ENCODE measurements around the gene SLC25A13. TPM values are rescaled to one million over a fixed set of nuclear protein-coding genes. Genes with fewer than 3 reads are reported as not detected.

Gene SLC25A13
- total and polyA plus RNA-seq, 2 of the 13 experiments (the other 11 are each of a cell fraction or from before 2014, with no cell fraction given) = 36.2 to 84.9 TPM

DNA sequence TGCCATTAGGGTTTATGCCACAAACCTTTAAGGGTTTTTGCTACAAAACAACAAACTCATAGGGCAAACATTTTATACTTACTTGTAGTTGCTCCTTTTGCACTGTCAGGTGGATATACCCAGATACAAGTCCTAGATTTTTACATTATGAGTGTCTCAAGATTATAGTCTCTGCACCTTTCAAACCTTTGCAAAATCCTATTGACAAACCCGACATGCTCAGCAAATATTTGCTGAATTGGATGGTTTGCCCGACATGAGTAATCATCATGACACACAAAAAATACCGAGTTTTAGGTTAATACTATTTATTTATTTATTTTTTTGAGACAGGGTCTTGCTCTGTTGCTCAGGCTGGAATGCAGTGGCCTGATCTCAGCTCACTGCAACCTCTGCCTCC lies 117.3 kb downstream of the SLC25A13 start:
- Histone ChIP-seq H3K4me3 (replicated peaks in 1 of 3; ENCODE audit: insufficient read depth in 1 of 3, low read depth in 2 of 3, low read length in 3 of 3) (no peak overlapping the region), H3K9ac (ENCODE audit: insufficient read depth, low read depth, low read length) (no peak overlapping the region), H3K9me3 (ENCODE audit: low read length) (no peaks in the 10 kb centered on the region), H3K36me3 (replicated peaks in 1 of 2; ENCODE audit: control insufficient read depth in 1 of 2, insufficient read depth in 2 of 2, low read length in 2 of 2) (peaks cover 6 to 28% of the 10 kb centered on the region in 2 experiments; a peak in 3 of 5 replicates), H3K27ac (ENCODE audit: extremely low read length, insufficient read depth, low read length) (no peak overlapping the region), H3K4me2 (ENCODE audit: low read depth, low read length) (no peak overlapping the region), H3K4me1 (ENCODE audit: insufficient read depth, low read length) (no peaks in the 10 kb centered on the region), H3K79me2 (ENCODE audit: insufficient read depth, low read length) (no peaks in the 10 kb centered on the region), H4K20me1 (ENCODE audit: insufficient read depth, low read length) (no peaks in the 10 kb centered on the region), H3K27me3 (ENCODE audit: control insufficient read depth in 1 of 2, insufficient read depth in 2 of 2, low read length in 2 of 2) (no peaks in the 10 kb centered on the region), H2AFZ (ENCODE audit: low read length) (no peak overlapping the region)
- no peak for ATAC-seq
- FAIRE-seq = no peak
- in situ Hi-C loops (cut with HindIII; ENCODE audit: extremely low pct_ligation_motif_present, low pct_unique_long_range_greater_than_20kb) (no loop called here), intact Hi-C loops (cut with micrococcal nuclease; ENCODE audit: unreplicated experiment) (no loop called here)
- WGBS (ENCODE audit: low lambda C conversion rate) = 90% methylated on average over 3 of the region's 3 CpGs
- no TSS peak for BruUV-seq (replicated peaks)
- TF ChIP-seq ZNF720 (CRISPR knock-in tag; IDR thresholded peaks at IDR 0.05) = no peak
- no peak for TF ChIP-seq BCL6 (CRISPR knock-in tag; IDR thresholded peaks at IDR 0.05)
- no peak for TF ChIP-seq MTF1 (CRISPR knock-in tag; IDR thresholded peaks at IDR 0.05)
- no peak for TF ChIP-seq MAFG (CRISPR knock-in tag; IDR thresholded peaks at IDR 0.05)
- no peak for TF ChIP-seq JUND (CRISPR knock-in tag; IDR thresholded peaks at IDR 0.05)
- no peak for TF ChIP-seq SETDB1 (CRISPR knock-in tag; IDR thresholded peaks at IDR 0.05; ENCODE audit: borderline replicate concordance)
- TF ChIP-seq MTA1 (CRISPR knock-in tag; IDR thresholded peaks at IDR 0.05; ENCODE audit: borderline replicate concordance) = no peak
- TF ChIP-seq, protein P1, sequence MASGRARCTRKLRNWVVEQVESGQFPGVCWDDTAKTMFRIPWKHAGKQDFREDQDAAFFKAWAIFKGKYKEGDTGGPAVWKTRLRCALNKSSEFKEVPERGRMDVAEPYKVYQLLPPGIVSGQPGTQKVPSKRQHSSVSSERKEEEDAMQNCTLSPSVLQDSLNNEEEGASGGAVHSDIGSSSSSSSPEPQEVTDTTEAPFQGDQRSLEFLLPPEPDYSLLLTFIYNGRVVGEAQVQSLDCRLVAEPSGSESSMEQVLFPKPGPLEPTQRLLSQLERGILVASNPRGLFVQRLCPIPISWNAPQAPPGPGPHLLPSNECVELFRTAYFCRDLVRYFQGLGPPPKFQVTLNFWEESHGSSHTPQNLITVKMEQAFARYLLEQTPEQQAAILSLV (CRISPR knock-in tag; IDR thresholded peaks at IDR 0.05; ENCODE audit: borderline replicate concordance) = no peak
- TF ChIP-seq ZNF766 (CRISPR knock-in tag; IDR thresholded peaks at IDR 0.05; ENCODE audit: borderline replicate concordance) = no peak
- no peak for TF ChIP-seq ZNF121 (CRISPR knock-in tag; IDR thresholded peaks at IDR 0.05)
- TF ChIP-seq ZNF333 (CRISPR knock-in tag; IDR thresholded peaks at IDR 0.05; ENCODE audit: borderline replicate concordance) = no peak
- TF ChIP-seq NFE2L2 (IDR thresholded peaks at IDR 0.05; ENCODE audit: low read length) = no peak
- ChIA-PET POLR2A (no interaction called here), CTCF (ENCODE audit: low intra/inter-chr PET ratio, low total read pairs) (no interaction called here)
- DNase-seq (ENCODE audit: low spot score) = no peak
